A549 treated with DMSO at 1 μM for 4 hours (cell line): Measurements from ENCODE around the gene APPBP2. TPM values are rescaled to one million over a fixed set of nuclear protein-coding genes. Genes with fewer than 3 reads are reported as not detected.

Source experiments
- total RNA-seq: library from RNA; stranded (reverse); fragments of 200-300 nt; extraction: Qiagen RNA extraction; gene quantifications from 5 replicates; pipeline ENCODE4 v1.2.3, GENCODE V29; 2022; ENCODE audit warnings: low read depth

The APPBP2 gene, protein sequence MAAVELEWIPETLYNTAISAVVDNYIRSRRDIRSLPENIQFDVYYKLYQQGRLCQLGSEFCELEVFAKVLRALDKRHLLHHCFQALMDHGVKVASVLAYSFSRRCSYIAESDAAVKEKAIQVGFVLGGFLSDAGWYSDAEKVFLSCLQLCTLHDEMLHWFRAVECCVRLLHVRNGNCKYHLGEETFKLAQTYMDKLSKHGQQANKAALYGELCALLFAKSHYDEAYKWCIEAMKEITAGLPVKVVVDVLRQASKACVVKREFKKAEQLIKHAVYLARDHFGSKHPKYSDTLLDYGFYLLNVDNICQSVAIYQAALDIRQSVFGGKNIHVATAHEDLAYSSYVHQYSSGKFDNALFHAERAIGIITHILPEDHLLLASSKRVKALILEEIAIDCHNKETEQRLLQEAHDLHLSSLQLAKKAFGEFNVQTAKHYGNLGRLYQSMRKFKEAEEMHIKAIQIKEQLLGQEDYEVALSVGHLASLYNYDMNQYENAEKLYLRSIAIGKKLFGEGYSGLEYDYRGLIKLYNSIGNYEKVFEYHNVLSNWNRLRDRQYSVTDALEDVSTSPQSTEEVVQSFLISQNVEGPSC
- total RNA-seq = 12.0 to 25.8 TPM (median 21.2 TPM) in 5 replicates

DNA sequence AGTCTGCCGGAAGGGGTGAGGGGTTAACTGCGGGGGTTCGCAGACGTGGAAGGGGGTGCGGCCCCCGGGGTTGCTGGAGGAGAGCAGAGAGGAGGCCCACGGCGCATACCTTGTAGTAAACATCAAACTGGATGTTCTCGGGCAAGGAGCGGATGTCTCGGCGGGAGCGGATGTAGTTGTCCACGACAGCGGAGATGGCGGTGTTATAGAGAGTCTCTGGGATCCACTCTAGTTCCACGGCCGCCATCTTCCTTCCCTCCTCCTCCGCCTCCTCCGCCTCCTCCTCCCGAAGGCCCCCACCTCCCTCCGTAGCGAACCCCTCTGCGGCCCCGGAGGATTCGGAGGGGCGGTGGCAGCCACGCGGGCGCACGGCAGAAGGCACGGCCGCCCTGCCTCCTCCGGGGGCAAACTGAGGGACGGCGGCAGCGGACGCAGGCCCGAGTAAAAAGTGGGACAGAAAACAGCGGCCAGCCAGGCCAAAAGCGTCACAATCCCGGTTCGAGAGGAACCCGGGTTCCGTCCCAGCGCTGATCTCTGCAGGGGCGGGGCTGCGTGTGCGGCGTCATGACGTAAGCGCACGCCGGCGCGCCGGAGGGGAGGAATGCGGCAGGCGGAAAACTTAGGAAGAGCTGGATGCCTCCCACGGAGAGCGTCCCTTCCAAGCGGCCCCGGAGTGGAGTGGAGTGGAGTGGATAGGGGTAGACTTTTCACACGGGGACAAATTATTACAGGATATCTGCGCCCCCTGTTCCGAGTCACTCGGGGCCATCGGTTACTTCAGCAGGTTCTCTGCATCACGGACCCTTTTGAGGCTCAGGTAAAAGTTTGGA is at the start of gene APPBP2:
Gene APPBP2, minus strand, starts transcription at position 558 of the 830 bp plus-strand sequence. Its CDS starts 311 bp downstream, at position 247.

DNA sequence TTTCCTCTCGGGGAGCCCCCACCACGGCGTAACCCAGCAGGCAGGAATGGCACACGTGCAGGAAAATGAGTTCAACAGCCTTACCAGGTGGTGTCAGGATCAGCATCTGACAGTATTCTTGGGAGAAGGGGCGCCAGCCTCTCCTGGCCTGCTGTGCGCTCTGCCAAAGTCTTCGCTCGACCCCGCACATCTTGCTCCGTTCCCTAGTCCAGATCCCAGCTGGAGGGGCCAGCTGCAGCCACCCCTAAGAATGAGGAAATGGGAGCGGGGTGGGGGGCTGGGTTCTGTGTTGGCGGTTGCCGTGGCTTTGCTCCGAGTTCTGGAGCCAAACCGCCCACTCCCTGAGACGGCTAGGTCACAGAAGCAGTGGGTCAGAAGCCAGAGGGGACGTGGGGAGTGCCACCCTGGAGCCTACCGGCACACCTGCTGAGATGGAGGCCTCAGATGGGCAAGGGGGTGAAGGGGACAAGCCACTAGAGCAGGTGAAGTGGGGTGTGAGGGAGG is 103.8 kb downstream of the APPBP2 start, which contains the start of gene CHCT1:
Gene CHCT1, plus strand, starts transcription at position 328 of the 504 bp plus-strand sequence. Its CDS starts 104 bp downstream, at position 432.

Other genes starting within 250 kb of the APPBP2 start
- 30.5 to 37.5 TPM (median 34.9 TPM) in 5 replicates for gene USP32, start 134.1 kb downstream of the APPBP2 start, total RNA-seq
- gene CHCT1, start 103.8 kb downstream of the APPBP2 start, total RNA-seq = 0.12 to 0.46 TPM in 2 of 5 replicates, not detected in the others
- gene PPM1D, start 74.0 kb upstream of the APPBP2 start, total RNA-seq = 18.7 to 22.4 TPM (median 20.8 TPM) in 5 replicates
- 7.6 to 9.1 TPM (median 8.2 TPM) in 5 replicates for gene BCAS3, start 151.6 kb upstream of the APPBP2 start, total RNA-seq